ENCODE data around the gene ICA1.
"Not testable (repeated sequence)": the region's sequence is repeated elsewhere in the genome, so short reads cannot be mapped to it uniquely, and the experiment has no call there.

ICA1 gene

GRCh38 chr7:8261711-8262695, at the start of gene ICA1:
Gene ICA1, minus strand, starts transcription at chr7:8262167. Its CDS starts 26,241 bp downstream, at chr7:8235926.
- DNase-seq (ENCODE audit: low read depth), result no peak

- no peak for DNase-seq (ENCODE audit: low read depth)
These were observed 48.9 kb upstream of the ICA1 start for GRCh38 chr7:8310876-8311275.

- DNase-seq (ENCODE audit: low read depth), result no peak
These were observed 43.8 kb upstream of the ICA1 start for GRCh38 chr7:8305625-8306388.

GRCh38 chr7:8305104-8305503, 43.1 kb upstream of the ICA1 start:
- no peak for DNase-seq (ENCODE audit: low read depth)

- no peak for DNase-seq (ENCODE audit: low read depth)
These were observed 42.0 kb upstream of the ICA1 start for GRCh38 chr7:8303904-8304528.

GRCh38 chr7:8297023-8297422, 35.1 kb upstream of the ICA1 start:
- not testable (repeated sequence) for DNase-seq (ENCODE audit: low read depth)

- DNase-seq (ENCODE audit: low read depth), result no peak
These were observed 34.3 kb upstream of the ICA1 start for GRCh38 chr7:8296362-8296659.

- DNase-seq (ENCODE audit: low read depth), result peak; percentile 2
These were observed 33.8 kb upstream of the ICA1 start for GRCh38 chr7:8295638-8296361.

- no peak for DNase-seq (ENCODE audit: low read depth)
These were observed 29.6 kb upstream of the ICA1 start for GRCh38 chr7:8291397-8292141.

GRCh38 chr7:8290645-8291308, 28.8 kb upstream of the ICA1 start:
- DNase-seq (ENCODE audit: low read depth), result no peak

- no peak for DNase-seq (ENCODE audit: low read depth)
These were observed 24.2 kb upstream of the ICA1 start for GRCh38 chr7:8286118-8286517.

GRCh38 chr7:8285155-8285554, 23.2 kb upstream of the ICA1 start:
- no peak for DNase-seq (ENCODE audit: low read depth)

GRCh38 chr7:8284606-8285005, 22.6 kb upstream of the ICA1 start:
- no peak for DNase-seq (ENCODE audit: low read depth)

- no peak for DNase-seq (ENCODE audit: low read depth)
These were observed 22.0 kb upstream of the ICA1 start for GRCh38 chr7:8283968-8284367.

GRCh38 chr7:8282871-8283270, 20.9 kb upstream of the ICA1 start:
- DNase-seq (ENCODE audit: low read depth), result no peak

- no peak for DNase-seq (ENCODE audit: low read depth)
These were observed 20.2 kb upstream of the ICA1 start for GRCh38 chr7:8282162-8282561.

GRCh38 chr7:8278183-8278582, 16.2 kb upstream of the ICA1 start:
- DNase-seq (ENCODE audit: low read depth), result no peak

GRCh38 chr7:8277394-8277982, 15.5 kb upstream of the ICA1 start:
- DNase-seq (ENCODE audit: low read depth), result no peak

GRCh38 chr7:8274589-8274988, 12.6 kb upstream of the ICA1 start:
- no peak for DNase-seq (ENCODE audit: low read depth)

GRCh38 chr7:8271960-8272359, 10.0 kb upstream of the ICA1 start:
- DNase-seq (ENCODE audit: low read depth), result no peak
